GM12865 (cell line): ENCODE measurements around the gene KCNJ9.

Experiments used
- DNase-seq: peaks from one replicate; pipeline ENCODE4 v3.0.0; 2010; ENCODE audit warnings: low read depth
- H3K4me3 ChIP-seq: 2 replicates; pipeline ENCODE4 v1.5.1; 2011; ENCODE audit warnings: mild to moderate bottlenecking, low read depth, low read length, control low read depth
- TF ChIP-seq, protein P1 (sequence below): IDR thresholded peaks from 2 replicates; pipeline ENCODE4 v1.5.1; 2011; ENCODE audit warnings: low read length, control low read depth, low read depth, inconsistent platforms; ENCODE audit not compliant: insufficient read depth; ENCODE audit errors: missing control alignments

Gene KCNJ9

GRCh38 chr1:160114085-160114484 lies 32.7 kb downstream of the KCNJ9 start:
- TF ChIP-seq, protein P1, sequence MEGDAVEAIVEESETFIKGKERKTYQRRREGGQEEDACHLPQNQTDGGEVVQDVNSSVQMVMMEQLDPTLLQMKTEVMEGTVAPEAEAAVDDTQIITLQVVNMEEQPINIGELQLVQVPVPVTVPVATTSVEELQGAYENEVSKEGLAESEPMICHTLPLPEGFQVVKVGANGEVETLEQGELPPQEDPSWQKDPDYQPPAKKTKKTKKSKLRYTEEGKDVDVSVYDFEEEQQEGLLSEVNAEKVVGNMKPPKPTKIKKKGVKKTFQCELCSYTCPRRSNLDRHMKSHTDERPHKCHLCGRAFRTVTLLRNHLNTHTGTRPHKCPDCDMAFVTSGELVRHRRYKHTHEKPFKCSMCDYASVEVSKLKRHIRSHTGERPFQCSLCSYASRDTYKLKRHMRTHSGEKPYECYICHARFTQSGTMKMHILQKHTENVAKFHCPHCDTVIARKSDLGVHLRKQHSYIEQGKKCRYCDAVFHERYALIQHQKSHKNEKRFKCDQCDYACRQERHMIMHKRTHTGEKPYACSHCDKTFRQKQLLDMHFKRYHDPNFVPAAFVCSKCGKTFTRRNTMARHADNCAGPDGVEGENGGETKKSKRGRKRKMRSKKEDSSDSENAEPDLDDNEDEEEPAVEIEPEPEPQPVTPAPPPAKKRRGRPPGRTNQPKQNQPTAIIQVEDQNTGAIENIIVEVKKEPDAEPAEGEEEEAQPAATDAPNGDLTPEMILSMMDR: no peak
- no peak overlapping the region for H3K4me3 ChIP-seq
- DNase-seq: no peak

- H3K4me3 ChIP-seq: no peak within 1 kb of the TSS
- no peak for DNase-seq
- TF ChIP-seq, protein P1: no peak
Observed at GRCh38 chr1:160115545-160116282, 34.4 kb downstream of the KCNJ9 start, which contains the start of gene ATP1A2. ATP1A2 (plus strand) TSS chr1:160115759; CDS start chr1:160115862, 103 bp downstream.

- TF ChIP-seq, protein P1: no peak
- no peak overlapping the region for H3K4me3 ChIP-seq
- DNase-seq: no peak
Observed at GRCh38 chr1:160116283-160117147, 35.2 kb downstream of the KCNJ9 start.

- DNase-seq: no peak
- TF ChIP-seq, protein P1: no peak
- H3K4me3 ChIP-seq: no peak overlapping the region
Observed at GRCh38 chr1:160117300-160117699, 36.0 kb downstream of the KCNJ9 start.

- no peak for DNase-seq
- TF ChIP-seq, protein P1: no peak
- H3K4me3 ChIP-seq: no peak overlapping the region
Observed at GRCh38 chr1:160117709-160118183, 36.4 kb downstream of the KCNJ9 start.

GRCh38 chr1:160118928-160119327 lies 37.6 kb downstream of the KCNJ9 start:
- no peak for DNase-seq
- no peak overlapping the region for H3K4me3 ChIP-seq
- TF ChIP-seq, protein P1: no peak
